Measurements from ENCODE around the gene DDIT4.
"Not testable (repeated sequence)": the region's sequence is repeated elsewhere in the genome, so short reads cannot be mapped to it uniquely, and the experiment has no call there.

The DDIT4 gene

DNA sequence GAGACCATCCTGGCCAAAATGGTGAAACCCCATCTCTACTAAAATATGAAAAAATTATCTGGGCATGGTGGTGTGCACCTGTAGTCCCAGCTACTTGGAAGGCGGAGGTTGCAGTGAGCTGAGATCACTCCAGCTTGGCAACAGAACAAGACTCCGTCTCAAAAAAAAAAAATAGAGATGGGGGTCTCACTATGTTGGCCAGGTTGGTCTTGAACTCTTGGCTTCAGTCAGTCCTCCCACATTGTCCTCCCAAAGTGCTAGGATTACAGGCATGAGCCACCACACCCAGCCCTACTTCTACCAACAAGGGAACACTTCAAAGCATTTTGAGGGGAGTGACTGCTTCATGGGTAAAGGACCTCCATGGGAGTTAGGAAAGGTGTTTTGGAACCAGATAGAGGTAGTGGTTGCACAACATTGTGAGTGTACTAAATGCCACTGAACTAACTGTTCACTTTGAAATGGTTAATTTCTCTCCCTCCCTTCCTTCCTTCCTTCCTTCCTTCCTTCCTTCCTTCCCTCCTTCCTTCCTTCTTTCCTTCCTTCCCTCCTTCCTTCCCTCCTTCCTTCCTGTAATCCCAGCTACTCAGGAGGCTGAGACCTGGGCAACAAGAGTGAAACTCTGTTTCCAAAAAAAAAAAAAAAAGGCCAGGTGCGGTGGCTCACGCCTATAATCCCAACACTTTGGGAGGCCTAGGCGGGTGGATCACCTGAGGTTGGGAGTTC lies 5.1 kb upstream of the DDIT4 start:
- not testable (repeated sequence) for FAIRE-seq

DNA sequence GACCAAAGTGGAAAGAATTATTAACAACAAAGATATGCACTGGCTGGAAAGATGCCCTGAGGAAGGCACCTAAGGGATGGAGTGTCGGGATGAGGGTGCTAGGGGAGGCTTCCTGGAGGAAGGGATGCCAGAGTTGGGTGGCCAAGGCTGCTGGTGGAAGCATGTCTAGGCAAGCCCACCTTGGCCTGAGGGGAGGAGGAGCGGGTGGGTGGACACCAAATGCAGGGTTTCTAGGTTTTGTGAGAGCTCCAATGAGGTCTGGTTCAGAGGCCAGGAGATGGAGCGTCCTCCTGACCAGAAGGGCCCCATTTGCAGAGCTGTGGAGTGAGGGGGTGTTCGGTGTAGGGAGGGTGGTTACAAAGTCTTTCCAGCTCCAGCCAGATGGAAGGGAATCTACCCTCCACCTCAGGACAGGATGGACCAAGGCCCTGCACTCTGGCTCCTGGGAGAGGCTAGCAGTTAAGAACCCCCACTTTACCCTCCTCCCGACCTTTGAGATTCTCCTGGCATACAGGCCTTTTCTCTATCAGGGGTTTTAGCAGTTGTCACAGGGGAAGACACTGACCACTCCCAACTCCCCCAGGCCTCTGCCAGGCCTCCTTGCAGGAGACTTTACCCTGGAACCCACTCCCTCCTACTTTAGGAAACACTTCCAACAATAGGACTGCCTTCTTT lies 3.0 kb upstream of the DDIT4 start:
- no peak for FAIRE-seq

DNA sequence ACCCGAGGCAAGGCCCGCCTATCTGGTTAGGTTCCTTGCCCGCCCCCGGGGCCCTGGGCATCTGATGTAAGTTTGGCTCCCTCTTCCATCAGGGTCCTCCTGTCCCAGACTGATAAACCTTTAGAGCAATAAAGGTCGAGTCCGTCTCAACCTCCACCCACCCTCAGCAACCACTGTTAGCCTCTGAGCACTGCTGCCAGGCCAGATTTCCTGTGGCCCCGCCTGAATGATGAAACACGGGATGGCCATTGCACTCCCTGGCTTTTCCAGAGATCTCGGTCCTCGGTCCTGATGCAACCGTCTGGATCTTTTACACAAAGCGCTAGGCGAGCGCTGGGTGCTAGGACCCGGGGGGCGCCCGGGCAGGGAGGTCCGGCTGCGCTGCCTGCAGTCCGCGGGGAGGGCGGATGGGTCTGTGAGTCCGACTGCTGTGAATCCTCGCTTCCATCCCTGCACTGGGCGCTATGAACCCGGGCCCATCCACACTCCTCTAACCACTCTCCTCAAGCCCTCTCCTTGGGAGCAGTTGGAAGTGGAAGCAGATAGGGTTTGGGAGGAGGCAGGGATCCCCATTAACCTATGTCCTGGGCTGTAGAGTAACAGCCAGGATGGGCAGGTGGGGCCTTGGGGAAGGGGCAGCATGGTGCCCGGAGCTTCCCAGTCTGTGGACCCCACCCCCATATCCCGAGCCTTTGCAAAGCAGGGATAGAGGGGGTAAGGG lies 875 bp upstream of the DDIT4 start:
- no peak for FAIRE-seq

DNA sequence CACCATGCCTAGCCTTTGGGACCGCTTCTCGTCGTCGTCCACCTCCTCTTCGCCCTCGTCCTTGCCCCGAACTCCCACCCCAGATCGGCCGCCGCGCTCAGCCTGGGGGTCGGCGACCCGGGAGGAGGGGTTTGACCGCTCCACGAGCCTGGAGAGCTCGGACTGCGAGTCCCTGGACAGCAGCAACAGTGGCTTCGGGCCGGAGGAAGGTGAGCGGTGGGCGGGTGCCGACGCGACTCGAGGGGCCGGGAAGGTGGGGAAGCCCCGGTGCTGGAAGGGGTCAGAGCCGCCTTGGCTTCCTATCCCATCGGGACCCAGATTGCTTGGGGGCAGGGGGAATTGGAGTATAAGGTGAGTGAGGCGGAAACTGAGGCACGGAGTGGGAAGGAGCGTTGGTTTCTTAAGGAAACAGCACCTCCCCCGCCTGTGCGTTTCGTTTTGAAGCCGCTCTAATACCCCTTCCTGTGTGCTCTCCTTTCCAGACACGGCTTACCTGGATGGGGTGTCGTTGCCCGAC lies 547 bp downstream of the DDIT4 start:
- FAIRE-seq, result no peak

DNA sequence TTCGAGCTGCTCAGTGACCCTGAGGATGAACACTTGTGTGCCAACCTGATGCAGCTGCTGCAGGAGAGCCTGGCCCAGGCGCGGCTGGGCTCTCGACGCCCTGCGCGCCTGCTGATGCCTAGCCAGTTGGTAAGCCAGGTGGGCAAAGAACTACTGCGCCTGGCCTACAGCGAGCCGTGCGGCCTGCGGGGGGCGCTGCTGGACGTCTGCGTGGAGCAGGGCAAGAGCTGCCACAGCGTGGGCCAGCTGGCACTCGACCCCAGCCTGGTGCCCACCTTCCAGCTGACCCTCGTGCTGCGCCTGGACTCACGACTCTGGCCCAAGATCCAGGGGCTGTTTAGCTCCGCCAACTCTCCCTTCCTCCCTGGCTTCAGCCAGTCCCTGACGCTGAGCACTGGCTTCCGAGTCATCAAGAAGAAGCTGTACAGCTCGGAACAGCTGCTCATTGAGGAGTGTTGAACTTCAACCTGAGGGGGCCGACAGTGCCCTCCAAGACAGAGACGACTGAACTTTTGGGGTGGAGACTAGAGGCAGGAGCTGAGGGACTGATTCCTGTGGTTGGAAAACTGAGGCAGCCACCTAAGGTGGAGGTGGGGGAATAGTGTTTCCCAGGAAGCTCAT lies 1.1 kb downstream of the DDIT4 start:
- no peak for FAIRE-seq

DNA sequence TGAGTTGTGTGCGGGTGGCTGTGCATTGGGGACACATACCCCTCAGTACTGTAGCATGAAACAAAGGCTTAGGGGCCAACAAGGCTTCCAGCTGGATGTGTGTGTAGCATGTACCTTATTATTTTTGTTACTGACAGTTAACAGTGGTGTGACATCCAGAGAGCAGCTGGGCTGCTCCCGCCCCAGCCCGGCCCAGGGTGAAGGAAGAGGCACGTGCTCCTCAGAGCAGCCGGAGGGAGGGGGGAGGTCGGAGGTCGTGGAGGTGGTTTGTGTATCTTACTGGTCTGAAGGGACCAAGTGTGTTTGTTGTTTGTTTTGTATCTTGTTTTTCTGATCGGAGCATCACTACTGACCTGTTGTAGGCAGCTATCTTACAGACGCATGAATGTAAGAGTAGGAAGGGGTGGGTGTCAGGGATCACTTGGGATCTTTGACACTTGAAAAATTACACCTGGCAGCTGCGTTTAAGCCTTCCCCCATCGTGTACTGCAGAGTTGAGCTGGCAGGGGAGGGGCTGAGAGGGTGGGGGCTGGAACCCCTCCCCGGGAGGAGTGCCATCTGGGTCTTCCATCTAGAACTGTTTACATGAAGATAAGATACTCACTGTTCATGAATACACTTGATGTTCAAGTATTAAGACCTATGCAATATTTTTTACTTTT lies 1.8 kb downstream of the DDIT4 start:
- no peak for FAIRE-seq

DNA sequence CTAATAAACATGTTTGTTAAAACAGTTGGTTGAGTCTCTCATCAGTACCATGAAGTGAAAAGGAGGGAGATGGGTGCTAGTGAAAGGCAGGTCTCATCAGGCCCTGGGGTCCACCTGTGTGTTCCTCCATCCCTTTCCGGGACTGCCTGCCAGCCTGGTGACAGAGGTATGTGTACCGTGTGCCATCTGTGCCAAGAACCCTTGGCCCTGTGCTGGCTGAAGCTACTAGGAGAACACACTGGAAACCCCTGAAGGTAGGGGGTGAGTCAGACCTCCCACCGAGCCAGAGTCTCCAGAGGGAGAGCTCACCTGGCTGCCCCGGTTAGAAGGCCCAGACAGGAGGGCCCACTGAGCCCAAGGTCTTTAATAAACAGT lies 2.3 kb downstream of the DDIT4 start:
- FAIRE-seq, result no peak

DNA sequence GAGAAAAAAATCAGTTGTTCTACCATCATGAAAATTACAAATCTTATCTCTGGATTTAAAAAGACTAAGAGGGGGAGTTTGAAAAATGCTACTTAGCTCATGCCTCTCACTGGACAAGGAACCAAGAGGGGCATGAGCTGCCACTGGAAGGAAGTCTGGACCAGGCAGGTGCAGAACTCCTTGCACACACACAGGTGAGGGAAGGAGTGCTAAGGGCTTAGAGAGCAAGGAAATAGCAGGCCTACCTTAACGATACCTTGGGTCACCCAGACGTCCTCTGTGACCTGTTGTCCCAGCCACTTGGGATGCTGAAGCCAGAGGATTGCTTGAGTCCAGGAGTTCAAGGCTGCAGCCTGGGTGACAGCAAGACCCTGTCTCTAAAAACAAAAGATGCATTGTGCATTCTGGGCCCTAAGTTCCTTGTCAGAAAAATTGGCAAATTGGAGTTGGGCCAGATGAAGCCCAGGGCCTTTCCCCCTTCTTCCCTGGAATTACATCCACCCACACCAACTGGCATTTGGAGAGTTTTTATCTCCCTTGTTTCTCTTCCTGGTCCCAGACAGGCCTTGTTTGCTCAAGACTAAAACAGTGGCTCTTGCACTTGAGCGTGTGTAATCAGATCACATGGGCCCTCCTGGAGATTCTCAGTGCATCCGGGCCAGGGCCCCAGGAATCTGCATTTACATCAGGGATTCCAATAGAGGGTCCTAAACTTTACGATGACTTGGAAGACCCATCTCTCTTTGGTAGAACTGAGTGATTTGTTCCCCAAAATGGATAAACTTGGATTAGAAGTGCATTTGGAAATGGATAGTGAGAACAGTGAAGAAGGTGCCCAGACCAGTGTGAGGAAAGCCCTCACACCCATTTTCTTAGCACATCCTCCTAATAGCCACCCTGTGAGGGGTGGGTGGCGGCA lies 3.0 kb downstream of the DDIT4 start:
- no peak for FAIRE-seq

DNA sequence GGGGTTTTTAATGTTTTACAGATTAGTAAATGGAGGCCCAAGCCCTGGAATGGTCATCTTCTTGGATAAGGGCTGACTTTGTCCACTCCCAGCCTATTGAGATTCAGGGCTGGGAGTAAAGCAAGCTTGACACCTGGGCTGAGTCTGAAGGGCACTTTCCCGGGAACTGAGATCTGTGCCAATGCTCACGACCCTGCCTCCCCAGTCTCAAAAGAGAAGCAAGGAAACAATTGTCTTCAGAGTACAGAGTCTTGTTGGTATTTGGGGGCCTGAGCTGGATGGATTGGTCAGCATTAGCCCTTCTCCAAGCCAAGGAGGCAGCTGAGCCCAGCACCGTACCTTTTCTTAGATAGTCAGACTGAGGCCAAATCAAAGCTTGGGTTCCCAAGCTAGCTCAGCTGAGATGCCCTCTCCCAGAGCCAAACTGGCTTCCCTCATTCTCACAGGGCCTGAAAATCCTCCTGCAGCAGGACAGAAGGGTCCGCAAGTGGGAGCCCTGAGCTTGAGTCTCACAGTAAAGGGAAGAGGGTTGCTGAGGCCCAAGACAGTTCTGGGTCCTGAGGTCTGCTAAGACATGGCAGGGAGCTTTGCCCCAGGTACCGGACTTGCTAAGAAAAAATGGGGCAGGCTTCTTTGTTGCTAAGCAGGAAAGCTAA lies 3.7 kb downstream of the DDIT4 start:
- FAIRE-seq, result no peak

DNA sequence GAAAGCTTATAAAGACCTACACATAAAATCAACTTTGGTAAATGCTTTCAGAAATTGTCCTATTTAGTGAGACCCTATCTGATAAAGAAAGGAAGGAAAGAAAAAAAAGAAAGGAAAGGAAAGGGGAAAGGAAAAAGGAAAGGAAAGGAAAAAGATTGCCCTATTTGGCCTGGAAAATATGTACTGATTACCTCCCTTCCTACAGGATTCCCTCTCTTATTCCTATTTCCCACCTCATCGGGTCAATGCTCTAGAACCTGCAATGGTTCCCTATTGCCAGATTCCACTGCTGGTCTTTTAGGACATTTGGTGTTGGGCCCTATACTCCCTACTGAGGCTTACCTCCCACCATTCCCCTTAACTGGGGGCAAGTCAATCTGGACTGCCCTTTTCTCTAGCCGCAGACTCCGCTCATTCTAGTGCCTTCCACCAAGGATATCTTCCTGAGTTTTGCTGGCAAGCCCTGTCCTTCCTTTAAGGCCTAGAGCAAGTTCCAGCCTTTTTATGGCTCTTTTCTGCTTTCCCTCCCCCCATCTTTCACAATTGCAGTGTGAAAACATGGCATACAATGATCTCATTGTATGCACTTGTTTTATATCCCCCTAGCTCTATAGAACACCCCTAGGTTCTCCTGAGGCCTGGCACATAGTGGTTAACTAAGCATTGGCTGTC lies 4.4 kb downstream of the DDIT4 start:
- no peak for FAIRE-seq

DNA sequence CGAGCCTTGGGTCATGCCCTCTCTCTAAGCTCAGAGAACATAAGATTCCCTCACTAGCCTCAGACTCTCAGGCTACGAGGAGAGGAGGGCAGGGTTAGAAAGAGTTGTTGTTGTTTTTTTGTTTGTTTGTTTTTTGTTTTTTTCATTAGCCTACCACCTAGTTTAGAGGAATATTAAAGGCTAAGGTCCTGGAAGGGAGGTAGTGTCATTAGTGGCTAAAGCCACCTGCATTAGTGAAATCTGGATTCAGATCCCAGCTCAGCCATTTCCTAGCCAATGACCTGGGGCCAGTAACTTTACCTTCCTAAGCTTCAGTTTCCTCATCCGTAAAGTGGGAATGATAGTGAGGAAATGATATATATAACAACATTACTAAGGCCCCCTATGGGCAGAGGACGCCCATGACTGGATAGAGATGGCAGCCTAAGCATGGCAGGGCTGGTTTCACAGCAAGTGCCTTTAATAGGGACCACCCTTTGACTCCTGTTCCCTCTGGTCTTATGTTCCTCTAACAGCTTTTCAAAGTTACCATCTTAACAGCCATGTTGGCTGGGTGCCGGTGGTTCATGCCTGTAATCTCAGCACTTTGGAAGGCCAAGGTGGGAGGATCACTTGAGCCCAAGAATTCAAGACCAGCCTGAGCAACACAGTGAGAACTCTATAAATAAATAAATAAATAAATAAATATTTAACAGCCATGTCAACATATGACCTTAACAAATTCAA lies 5.1 kb downstream of the DDIT4 start:
- FAIRE-seq, result no peak

DNA sequence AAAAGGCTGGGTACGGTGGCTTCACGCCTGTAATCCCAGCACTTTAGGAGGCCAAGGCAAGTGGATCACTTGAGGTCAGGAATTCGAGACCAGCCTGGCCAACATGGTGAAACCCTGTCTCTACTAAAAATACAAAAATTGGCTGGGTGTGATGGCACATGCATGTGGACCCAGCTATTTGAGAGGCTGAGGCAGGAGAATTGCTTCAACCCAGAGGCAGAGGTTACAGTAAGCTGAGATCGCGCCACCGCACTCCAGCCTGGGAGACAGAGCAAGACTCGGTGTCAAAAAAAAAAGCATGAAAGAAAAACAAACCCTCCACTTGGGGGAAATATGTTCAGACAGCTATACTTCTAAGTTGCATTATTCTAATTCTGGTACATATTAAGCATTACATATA lies 5.9 kb downstream of the DDIT4 start:
- FAIRE-seq, result not testable (repeated sequence)

DNA sequence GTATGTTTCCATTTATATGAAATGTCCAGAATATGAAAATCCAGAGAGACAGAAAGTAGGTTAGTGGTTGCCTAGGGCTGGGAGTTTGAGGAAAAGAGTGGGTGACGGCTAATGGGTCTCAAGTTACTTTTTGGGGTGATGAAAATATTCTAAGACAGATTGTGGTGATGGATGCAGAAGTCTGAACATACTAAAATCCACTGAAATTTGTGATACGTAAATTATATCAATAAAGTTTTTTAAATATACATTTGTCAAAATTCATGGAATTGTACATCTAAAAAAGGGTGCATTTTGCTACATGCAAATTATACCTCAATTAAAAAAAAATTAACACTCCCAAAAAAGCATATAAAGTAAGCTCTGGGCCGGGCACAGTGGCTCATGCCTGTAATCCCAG lies 9.4 kb downstream of the DDIT4 start:
- FAIRE-seq, result no peak

DNA sequence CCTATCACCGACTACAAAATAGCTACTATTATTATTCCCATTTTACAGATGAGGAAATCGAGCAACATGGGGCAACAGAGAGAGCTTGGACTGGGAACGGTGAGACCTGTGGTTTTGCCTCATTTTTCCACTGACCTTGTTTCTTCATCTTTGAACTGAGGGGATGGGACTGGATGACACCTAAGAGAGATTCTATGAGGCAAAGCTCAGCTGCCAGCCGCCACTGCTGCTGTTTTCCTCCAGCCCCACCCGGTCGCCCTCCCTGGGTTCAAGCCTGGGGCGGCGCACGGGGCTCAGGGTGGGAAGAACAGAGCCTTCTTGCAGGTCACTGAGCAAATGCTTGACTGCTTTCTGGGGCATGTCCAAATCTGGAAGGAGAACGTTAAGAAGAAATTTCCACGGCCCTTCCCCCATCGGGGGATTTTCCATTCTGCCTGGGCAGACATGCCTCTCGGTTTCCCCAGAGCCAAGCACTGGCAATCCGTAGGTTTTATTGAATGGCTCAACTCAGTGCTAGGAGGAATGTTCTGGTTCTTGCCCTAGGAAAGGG lies 12.3 kb downstream of the DDIT4 start:
- no peak for FAIRE-seq

DNA sequence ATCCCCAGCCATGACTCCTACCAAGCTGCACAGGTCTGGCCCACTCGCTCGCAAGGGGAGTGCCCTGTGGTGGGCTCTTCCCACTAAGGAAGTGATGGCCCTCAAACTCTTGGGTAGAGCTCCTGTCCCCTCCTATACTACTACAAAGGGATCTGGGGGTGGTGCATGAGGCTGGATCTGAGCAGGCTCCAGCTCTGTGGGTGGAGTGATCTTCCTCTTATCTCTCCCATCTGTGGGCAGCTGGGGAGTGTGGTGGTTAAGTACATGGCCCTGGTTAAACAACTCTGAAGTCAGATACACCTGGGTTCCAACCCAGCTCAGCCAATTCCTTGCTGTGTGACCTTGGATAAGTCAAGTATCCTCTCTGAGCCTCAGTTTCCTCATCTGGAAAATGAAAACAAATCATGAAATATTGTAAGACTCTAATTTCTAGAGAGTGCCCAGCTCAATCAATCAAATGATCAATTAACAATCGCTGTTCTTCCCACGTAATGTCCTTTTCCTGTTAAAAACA lies 17.4 kb downstream of the DDIT4 start:
- no peak for FAIRE-seq

DNA sequence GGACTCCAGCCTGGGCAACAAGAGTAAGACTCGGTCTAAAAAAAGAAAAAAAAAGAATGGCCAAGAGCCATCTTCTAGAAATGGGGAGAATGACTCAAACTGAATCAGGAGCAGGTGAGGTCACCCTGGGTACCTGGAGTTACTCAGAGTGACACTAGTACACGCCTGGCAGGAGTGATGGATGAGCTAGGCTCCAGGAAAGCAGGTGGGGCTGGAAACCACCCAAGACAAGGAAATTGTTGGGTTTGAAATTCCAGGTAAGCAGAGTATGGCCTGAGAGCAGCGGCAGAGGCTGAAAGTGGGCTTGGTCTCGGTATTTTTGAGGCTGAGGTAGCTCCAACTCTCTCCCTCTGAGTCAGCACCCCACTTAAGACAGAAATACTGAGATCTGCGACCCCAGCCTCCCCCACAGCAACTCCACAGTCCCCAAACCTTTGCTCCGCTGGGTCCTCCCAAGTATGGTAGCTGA lies 18.5 kb downstream of the DDIT4 start:
- FAIRE-seq, result no peak

DNA sequence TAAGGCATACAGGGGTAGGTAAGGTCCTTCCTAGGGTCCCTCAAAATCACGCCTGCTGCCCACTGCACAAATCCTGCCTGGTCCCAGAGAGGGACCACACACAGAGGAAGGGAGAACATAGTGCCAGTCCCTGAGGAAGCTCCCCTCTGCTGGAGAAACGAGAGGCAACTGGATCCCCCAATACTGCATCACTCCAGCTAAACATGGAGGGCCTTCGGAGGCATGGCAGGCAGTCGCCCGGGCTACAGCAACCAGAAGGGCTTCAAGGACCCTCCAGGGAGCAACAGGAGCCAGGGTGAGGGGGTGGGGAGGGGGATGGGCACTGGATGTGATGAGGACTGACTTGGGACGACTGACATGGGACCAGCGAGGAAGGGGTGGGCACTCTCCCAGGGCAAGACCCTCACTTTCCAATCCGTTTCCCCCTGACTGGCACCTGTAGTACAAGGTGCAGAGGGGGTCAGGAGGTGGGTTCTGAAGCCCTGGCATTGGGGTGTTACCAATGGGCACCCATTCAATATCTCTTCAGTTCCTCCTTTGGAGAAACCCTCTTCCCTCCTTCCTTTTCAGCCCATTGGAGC lies 21.7 kb downstream of the DDIT4 start:
- no peak for FAIRE-seq

DNA sequence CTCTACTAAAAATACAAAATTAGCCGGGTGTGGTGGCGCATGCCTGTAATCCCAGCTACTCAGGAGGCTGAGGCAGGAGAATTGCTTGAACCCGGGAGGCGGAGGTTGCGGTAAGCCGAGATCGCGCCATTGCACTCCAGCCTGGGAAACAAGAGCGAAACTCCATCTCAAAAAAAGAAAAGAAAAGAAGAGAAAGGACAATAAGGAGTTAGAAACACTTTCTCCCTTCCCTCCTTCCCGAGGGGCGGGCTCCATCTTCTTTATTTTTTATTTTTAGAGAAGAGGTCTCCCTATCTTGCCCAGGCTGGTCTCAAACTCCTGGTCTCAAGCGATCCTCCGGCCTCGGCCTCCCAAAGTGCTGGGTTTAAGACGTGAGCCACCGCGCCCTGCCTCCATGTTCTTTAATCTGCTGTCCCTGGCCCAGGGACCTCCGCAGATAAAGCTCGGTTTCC lies 23.1 kb downstream of the DDIT4 start:
- not testable (repeated sequence) for FAIRE-seq
